ENCODE measurements around the gene GUF1. TPM values are rescaled to one million over a fixed set of nuclear protein-coding genes. Genes with fewer than 3 reads are reported as not detected.

The GUF1 gene
- total and polyA plus RNA-seq, 10 of the 15 experiments (the other 5 are each of a cell fraction or from before 2014, with no cell fraction given), result 5.8 to 37.1 (median 24.8) TPM

DNA sequence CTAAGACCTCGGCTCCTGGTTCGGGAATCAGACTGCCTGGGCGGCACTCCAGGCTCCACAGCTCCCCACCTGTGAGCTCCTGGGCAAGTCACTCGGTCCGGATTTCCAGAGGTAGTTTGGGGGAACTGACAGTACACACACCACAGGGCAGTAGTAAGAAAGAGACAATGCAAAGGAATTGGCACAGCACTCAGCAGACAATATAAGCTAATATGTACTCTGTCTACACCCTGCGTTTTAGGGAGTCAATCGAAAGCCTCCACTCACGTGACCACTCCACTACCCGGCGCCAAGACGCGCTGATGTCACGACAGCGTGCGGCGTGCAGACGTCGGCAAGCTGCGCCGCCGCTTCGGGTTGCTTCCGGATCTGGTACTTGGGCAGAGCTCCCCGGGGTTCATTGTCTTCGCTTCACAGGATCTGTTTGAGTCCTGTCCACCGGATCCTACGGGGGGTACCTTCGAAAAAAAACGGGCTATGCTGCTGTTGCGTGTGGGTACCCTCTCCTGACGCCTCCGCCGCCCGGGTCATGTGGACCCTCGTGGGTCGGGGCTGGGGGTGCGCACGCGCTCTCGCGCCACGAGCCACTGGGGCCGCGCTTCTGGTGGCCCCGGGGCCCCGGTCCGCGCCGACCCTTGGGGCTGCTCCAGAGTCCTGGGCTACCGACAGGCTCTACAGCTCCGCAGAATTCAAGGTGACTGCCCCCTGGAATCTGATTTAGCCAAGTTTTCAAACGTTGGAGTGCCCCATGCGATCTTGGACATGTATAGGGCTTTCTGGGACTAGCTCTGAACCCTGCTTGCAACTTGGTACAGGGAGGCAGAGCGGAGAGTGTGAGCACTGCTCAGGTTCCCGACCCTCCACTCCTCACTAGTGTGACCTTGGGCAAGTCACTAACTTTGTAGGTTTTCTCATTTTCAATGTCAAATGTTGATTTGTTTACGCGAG lies at the start of gene GUF1 (continued):
- TF ChIP-seq, protein P1, sequence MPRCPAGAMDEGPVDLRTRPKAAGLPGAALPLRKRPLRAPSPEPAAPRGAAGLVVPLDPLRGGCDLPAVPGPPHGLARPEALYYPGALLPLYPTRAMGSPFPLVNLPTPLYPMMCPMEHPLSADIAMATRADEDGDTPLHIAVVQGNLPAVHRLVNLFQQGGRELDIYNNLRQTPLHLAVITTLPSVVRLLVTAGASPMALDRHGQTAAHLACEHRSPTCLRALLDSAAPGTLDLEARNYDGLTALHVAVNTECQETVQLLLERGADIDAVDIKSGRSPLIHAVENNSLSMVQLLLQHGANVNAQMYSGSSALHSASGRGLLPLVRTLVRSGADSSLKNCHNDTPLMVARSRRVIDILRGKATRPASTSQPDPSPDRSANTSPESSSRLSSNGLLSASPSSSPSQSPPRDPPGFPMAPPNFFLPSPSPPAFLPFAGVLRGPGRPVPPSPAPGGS (IDR thresholded peaks at IDR 0.05; ENCODE audit: borderline replicate concordance, insufficient read depth, low read depth, low read length, poor library complexity, severe bottlenecking), result no peak
- TF ChIP-seq ZNF207 (IDR thresholded peaks at IDR 0.05; ENCODE audit: borderline replicate concordance) (peak; percentile 60; the same call in 1 of the 2 replicates), ATF7 (IDR thresholded peaks at IDR 0.05; ENCODE audit: low read depth) (peak; percentile 78), MYB (IDR thresholded peaks at IDR 0.05; ENCODE audit: borderline replicate concordance, low read depth, low read length) (no peak), KLF5 (IDR thresholded peaks at IDR 0.05; ENCODE audit: partially characterized antibody) (peak; percentile 12), BHLHE40 (IDR thresholded peaks at IDR 0.05; ENCODE audit: borderline replicate concordance in 1 of 2, low read depth in 2 of 2, low read length in 1 of 2) (peak; percentile 96 to 98), NR2C1 (IDR thresholded peaks at IDR 0.05) (peak; percentile 63), YY1 (IDR thresholded peaks at IDR 0.05; ENCODE audit: low read depth, low read length) (no peak; the same call in 1 of the 2 replicates), HDAC2 (IDR thresholded peaks at IDR 0.05) (no peak), NRF1 (conservative IDR thresholded peaks at IDR 0.05; ENCODE audit: low read depth, low read length) (peak; percentile 41), IKZF1 (conservative IDR thresholded peaks at IDR 0.05) (peak; percentile 60), NFIC (IDR thresholded peaks at IDR 0.05; ENCODE audit: low read depth, low read length) (no peak), NBN (IDR thresholded peaks at IDR 0.05) (peak; percentile 84; the same call in 1 of the 2 replicates), FOS (IDR thresholded peaks at IDR 0.05; ENCODE audit: borderline replicate concordance, extremely low read depth, insufficient read length) (no peak), CBX3 (IDR thresholded peaks at IDR 0.05; ENCODE audit: borderline replicate concordance, low read depth) (no peak), ZNF24 (IDR thresholded peaks at IDR 0.05) (0 out of 2 replicates have a peak, but pooled peaks have one; percentile 19)
- TF ChIP-seq, protein P2, sequence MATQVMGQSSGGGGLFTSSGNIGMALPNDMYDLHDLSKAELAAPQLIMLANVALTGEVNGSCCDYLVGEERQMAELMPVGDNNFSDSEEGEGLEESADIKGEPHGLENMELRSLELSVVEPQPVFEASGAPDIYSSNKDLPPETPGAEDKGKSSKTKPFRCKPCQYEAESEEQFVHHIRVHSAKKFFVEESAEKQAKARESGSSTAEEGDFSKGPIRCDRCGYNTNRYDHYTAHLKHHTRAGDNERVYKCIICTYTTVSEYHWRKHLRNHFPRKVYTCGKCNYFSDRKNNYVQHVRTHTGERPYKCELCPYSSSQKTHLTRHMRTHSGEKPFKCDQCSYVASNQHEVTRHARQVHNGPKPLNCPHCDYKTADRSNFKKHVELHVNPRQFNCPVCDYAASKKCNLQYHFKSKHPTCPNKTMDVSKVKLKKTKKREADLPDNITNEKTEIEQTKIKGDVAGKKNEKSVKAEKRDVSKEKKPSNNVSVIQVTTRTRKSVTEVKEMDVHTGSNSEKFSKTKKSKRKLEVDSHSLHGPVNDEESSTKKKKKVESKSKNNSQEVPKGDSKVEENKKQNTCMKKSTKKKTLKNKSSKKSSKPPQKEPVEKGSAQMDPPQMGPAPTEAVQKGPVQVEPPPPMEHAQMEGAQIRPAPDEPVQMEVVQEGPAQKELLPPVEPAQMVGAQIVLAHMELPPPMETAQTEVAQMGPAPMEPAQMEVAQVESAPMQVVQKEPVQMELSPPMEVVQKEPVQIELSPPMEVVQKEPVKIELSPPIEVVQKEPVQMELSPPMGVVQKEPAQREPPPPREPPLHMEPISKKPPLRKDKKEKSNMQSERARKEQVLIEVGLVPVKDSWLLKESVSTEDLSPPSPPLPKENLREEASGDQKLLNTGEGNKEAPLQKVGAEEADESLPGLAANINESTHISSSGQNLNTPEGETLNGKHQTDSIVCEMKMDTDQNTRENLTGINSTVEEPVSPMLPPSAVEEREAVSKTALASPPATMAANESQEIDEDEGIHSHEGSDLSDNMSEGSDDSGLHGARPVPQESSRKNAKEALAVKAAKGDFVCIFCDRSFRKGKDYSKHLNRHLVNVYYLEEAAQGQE (IDR thresholded peaks at IDR 0.05; ENCODE audit: low read depth, low read length), result 0 out of 2 replicates have a peak, but pooled peaks have one; percentile 34
- TF ChIP-seq, protein P3, sequence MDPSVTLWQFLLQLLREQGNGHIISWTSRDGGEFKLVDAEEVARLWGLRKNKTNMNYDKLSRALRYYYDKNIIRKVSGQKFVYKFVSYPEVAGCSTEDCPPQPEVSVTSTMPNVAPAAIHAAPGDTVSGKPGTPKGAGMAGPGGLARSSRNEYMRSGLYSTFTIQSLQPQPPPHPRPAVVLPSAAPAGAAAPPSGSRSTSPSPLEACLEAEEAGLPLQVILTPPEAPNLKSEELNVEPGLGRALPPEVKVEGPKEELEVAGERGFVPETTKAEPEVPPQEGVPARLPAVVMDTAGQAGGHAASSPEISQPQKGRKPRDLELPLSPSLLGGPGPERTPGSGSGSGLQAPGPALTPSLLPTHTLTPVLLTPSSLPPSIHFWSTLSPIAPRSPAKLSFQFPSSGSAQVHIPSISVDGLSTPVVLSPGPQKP (IDR thresholded peaks at IDR 0.05; ENCODE audit: low read depth, low read length), result peak; percentile 78
- TF ChIP-seq, protein P4, sequence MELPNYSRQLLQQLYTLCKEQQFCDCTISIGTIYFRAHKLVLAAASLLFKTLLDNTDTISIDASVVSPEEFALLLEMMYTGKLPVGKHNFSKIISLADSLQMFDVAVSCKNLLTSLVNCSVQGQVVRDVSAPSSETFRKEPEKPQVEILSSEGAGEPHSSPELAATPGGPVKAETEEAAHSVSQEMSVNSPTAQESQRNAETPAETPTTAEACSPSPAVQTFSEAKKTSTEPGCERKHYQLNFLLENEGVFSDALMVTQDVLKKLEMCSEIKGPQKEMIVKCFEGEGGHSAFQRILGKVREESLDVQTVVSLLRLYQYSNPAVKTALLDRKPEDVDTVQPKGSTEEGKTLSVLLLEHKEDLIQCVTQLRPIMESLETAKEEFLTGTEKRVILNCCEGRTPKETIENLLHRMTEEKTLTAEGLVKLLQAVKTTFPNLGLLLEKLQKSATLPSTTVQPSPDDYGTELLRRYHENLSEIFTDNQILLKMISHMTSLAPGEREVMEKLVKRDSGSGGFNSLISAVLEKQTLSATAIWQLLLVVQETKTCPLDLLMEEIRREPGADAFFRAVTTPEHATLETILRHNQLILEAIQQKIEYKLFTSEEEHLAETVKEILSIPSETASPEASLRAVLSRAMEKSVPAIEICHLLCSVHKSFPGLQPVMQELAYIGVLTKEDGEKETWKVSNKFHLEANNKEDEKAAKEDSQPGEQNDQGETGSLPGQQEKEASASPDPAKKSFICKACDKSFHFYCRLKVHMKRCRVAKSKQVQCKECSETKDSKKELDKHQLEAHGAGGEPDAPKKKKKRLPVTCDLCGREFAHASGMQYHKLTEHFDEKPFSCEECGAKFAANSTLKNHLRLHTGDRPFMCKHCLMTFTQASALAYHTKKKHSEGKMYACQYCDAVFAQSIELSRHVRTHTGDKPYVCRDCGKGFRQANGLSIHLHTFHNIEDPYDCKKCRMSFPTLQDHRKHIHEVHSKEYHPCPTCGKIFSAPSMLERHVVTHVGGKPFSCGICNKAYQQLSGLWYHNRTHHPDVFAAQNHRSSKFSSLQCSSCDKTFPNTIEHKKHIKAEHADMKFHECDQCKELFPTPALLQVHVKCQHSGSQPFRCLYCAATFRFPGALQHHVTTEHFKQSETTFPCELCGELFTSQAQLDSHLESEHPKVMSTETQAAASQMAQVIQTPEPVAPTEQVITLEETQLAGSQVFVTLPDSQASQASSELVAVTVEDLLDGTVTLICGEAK (IDR thresholded peaks at IDR 0.05; ENCODE audit: borderline replicate concordance), result peak; percentile 34; the same call in 1 of the 2 replicates
